GM12878 (cell line): Measurements from ENCODE around the gene DCST1. TPM values are rescaled to one million over a fixed set of nuclear protein-coding genes. Genes with fewer than 3 reads are reported as not detected.

Experiments
- ATAC-seq: fragments of 200-7000 bp; cut with Tn5 transposase; 3 replicates; pipeline ENCODE4 v1.9.1; 2020; ENCODE audit warnings: mild to moderate bottlenecking, moderate library complexity
- BruUV-seq: library from RNA; stranded (reverse); fragments of 400-500 nt; replicated peaks from 2 replicates; lab custom pipeline; 2021; lab: Mats Ljungman, UMichigan
- CTCF ChIA-PET: fragments of 300-600 bp; sonication (Branson Sonifier 250); formaldehyde crosslinking; extraction: SDS; loops from one replicate; lab custom pipeline; 2021; ENCODE audit warnings: inconsistent platforms; lab: Yijun Ruan, JAX
- POLR2A ChIA-PET: fragments of 350-600 bp; formaldehyde crosslinking; extraction: SDS; loops from one replicate; lab custom pipeline; 2021; ENCODE audit warnings: inconsistent platforms; lab: Charles Lee
- RAD21 ChIA-PET: fragments of 300-600 bp; sonication (Branson Sonifier 250); formaldehyde crosslinking; loops from one replicate; lab custom pipeline; 2023; ENCODE audit warnings: antibody characterized with exemption; ENCODE audit not compliant: unreplicated experiment; lab: Charles Lee
- SMC1A ChIA-PET: fragments of 300-600 bp; sonication (Branson Sonifier 250); formaldehyde crosslinking; loops from one replicate; lab custom pipeline; 2023; ENCODE audit not compliant: unreplicated experiment, uncharacterized antibody; lab: Charles Lee
- DNase-seq: peaks from one replicate; pipeline ENCODE4 v3.0.0-alpha.2; 2011; ENCODE audit warnings: low read depth, low spot score
- FAIRE-seq: peaks from 3 replicates; lab custom pipeline; 2011; peaks lifted over from hg19 to GRCh38; lab: Jason Lieb, UNC
- H2AFZ ChIP-seq: 2 replicates; pipeline ENCODE4 v1.6.0; 2011; ENCODE audit warnings: low read depth, low read length, control low read depth; ENCODE audit not compliant: control insufficient read depth
- H3K27ac ChIP-seq: 2 replicates; pipeline ENCODE4 v1.5.1; 2011; ENCODE audit warnings: control low read depth; ENCODE audit not compliant: control insufficient read depth, insufficient read depth
- H3K27me3 ChIP-seq, 2 experiments: replicated peaks in 1 of 2; 2 replicates each; pipeline versions ENCODE4 v1.6.0 to v1.6.1; 2011; ENCODE audit warnings: low read length in 1 of 2; ENCODE audit not compliant: control insufficient read depth in 2 of 2, insufficient read depth in 2 of 2
- H3K36me3 ChIP-seq, 2 experiments: 2 replicates each; pipeline ENCODE4 v1.5.1; 2011; ENCODE audit warnings: low read length in 1 of 2; ENCODE audit not compliant: control insufficient read depth in 2 of 2, insufficient read depth in 2 of 2
- H3K4me1 ChIP-seq: 2 replicates; pipeline ENCODE4 v1.6.1; 2011; ENCODE audit warnings: mild to moderate bottlenecking, low read length, moderate library complexity, mixed read lengths; ENCODE audit not compliant: control insufficient read depth, insufficient read depth
- H3K4me2 ChIP-seq: 2 replicates; pipeline ENCODE4 v1.6.0; 2011; ENCODE audit warnings: control low read depth; ENCODE audit not compliant: control insufficient read depth, insufficient read depth
- H3K4me3 ChIP-seq: fragments of 200-600 bp; sonication (generic); 2 replicates; pipeline ENCODE4 v1.5.1; 2016
- H3K79me2 ChIP-seq: 2 replicates; pipeline ENCODE4 v1.6.0; 2011; ENCODE audit warnings: low read length; ENCODE audit not compliant: control insufficient read depth, insufficient read depth
- H3K9ac ChIP-seq: 2 replicates; pipeline ENCODE4 v1.8.0; 2011; ENCODE audit warnings: low read length, control low read depth, mixed read lengths; ENCODE audit not compliant: control insufficient read depth, insufficient read depth
- H3K9me3 ChIP-seq: replicated peaks from 3 replicates; pipeline ENCODE4 v1.5.1; 2011; ENCODE audit warnings: mild to moderate bottlenecking, low read length; ENCODE audit not compliant: control insufficient read depth, insufficient read depth
- H4K20me1 ChIP-seq: 2 replicates; pipeline ENCODE4 v1.6.0; 2011; ENCODE audit not compliant: control insufficient read depth, insufficient read depth
- CTCF ChIP-seq, 3 experiments: IDR thresholded peaks in 2 of 3; conservative IDR thresholded peaks in 1 of 3; 2 replicates each; pipeline ENCODE4 v1.5.1; 2011; ENCODE audit warnings: low read depth in 3 of 3, low read length in 3 of 3, mild to moderate bottlenecking in 3 of 3, control low read depth in 2 of 3, moderate library complexity in 2 of 3, inconsistent platforms in 1 of 3, mixed read lengths in 1 of 3; ENCODE audit not compliant: control insufficient read depth in 2 of 3, insufficient read depth in 1 of 3; ENCODE audit errors: extremely low read depth in 1 of 3
- KDM1A ChIP-seq: fragments of 200-600 bp; sonication (generic); IDR thresholded peaks from 2 replicates; pipeline ENCODE4 v1.6.1; 2016; ENCODE audit warnings: borderline replicate concordance
- NR2C1 ChIP-seq: fragments of 450-650 bp; IDR thresholded peaks from 2 replicates; pipeline ENCODE4 v1.6.1; 2017; ENCODE audit warnings: antibody characterized with exemption, mild to moderate bottlenecking, moderate library complexity
- ZBED1 ChIP-seq: IDR thresholded peaks from 2 replicates; pipeline ENCODE4 v1.6.1; 2016; ENCODE audit warnings: borderline replicate concordance
- WGBS: methylation state at CpG from one replicate; pipeline ENCODE4 v1.1.6; 2016; ENCODE audit warnings: low lambda C conversion rate; ENCODE audit not compliant: insufficient replicate concordance, insufficient coverage; ENCODE audit errors: missing lambda C conversion rate; 5-methylcytosine and 5-hydroxymethylcytosine counted together
- in situ Hi-C: fragments of 300-500 bp; cut with MboI; formaldehyde crosslinking; loops from 9 replicates; pipeline ENCODE4 v1.14.3; 2018; ENCODE audit warnings: mixed read lengths
- intact Hi-C: fragments of 100-400 bp; cut with micrococcal nuclease; formaldehyde crosslinking; loops from one replicate; pipeline ENCODE4 v1.14.2; 2022; ENCODE audit not compliant: unreplicated experiment
- polyA plus RNA-seq, 11 experiments: library from polyadenylated mRNA; depleted of rRNA in 4 of 11; unstranded in 6 of 11; stranded (reverse) in 5 of 11; fragments of >200 nt; fragmentation: Nextera tagmentation in 4 of 11; fragmentation: Illumina TruSeq in 1 of 11; extraction: Ambion mirVana in 4 of 11; extraction: Trizol in 1 of 11; gene quantifications; 1 replicate in 1 of 11; 2 replicates in 10 of 11; pipeline versions ENCODE4 v1.2.1 to v1.2.3, GENCODE V29; 2011 to 2016; ENCODE audit warnings: inconsistent platforms in 2 of 11, missing spikeins in 2 of 11, low read depth in 1 of 11
- total RNA-seq, 4 experiments: library from RNA; depleted of rRNA in 3 of 4; stranded (reverse); fragments of >200 nt in 3 of 4; fragmentation: Illumina TruSeq in 1 of 4; extraction: Trizol in 1 of 4; gene quantifications; 2 replicates each; pipeline versions ENCODE4 v1.2.1 to v1.2.3, GENCODE V29; 2013 to 2021
- TF ChIP-seq, protein P1 (sequence below): fragments of 450-650 bp; IDR thresholded peaks from 2 replicates; pipeline ENCODE4 v1.6.1; 2017; ENCODE audit warnings: borderline replicate concordance
- TF ChIP-seq, protein P2 (sequence below): fragments of 450-650 bp; IDR thresholded peaks from 2 replicates; pipeline ENCODE4 v1.6.1; 2017; ENCODE audit warnings: mild to moderate bottlenecking, low read depth, inconsistent platforms; ENCODE audit not compliant: poor library complexity, severe bottlenecking

The DCST1 gene
- total and polyA plus RNA-seq, 10 of the 15 experiments (the other 5 are each of a cell fraction or from before 2014, with no cell fraction given), result not detected

GRCh38 chr1:154998201-154998780 lies 35.3 kb upstream of the DCST1 start:
- peak overlapping the region; percentile 89; the same call in 1 of the 2 replicates for H3K4me3 ChIP-seq

More at GRCh38 chr1:154998201-154998780, 35.3 kb upstream of the DCST1 start:
- Histone ChIP-seq H4K20me1 (no peaks in the 10 kb centered on the region), H3K4me2 (peak overlapping the region; percentile 94), H3K36me3 (no peaks in the 10 kb centered on the region), H3K9ac (no peak overlapping the region; the same call in 1 of the 2 replicates), H3K9me3 (no peaks in the 10 kb centered on the region), H3K27ac (no peak overlapping the region), H3K79me2 (peaks cover 11% of the 10 kb centered on the region), H3K4me1 (peaks cover 12% of the 10 kb centered on the region), H2AFZ (no peak overlapping the region), H3K27me3 (no peaks in the 10 kb centered on the region)
- intact Hi-C loops, result loop anchor here (2.0 kb wide), 1 partner anchor 15 kb away; the partner anchor contains the start of gene FLAD1
- FAIRE-seq (peak; percentile 56), ATAC-seq (no peak), DNase-seq (no peak)
- ChIA-PET SMC1A (interaction anchor here (0.6 to 8.1 kb wide), 9 partner anchors 10 to 46 kb away, joined by 3 to 69 read pairs (median 5); partner anchors contain the start of genes CKS1B, FLAD1, PYGO2 and SHC1), RAD21 (interaction anchor here (0.7 to 3.0 kb wide), 19 partner anchors 14 to 519 kb away, joined by 3 to 24 read pairs (median 4); partner anchors contain the start of genes ADAM15, FLAD1, PBXIP1 and PMVK), POLR2A (interaction anchor here (0.6 to 3.4 kb wide), 11 partner anchors 14 to 442 kb away, joined by 3 to 36 read pairs (median 5); partner anchors contain the start of genes CKS1B, FLAD1, PBXIP1 and PYGO2), CTCF (interaction anchor here (0.6 to 11.0 kb wide), 26 partner anchors 9 to 777 kb away, joined by 3 to 226 read pairs (median 4); partner anchors contain the start of genes CKS1B, FLAD1, KCNN3 and KRTCAP2)
- in situ Hi-C loops, result no loop called here
- TF ChIP-seq, protein P1, sequence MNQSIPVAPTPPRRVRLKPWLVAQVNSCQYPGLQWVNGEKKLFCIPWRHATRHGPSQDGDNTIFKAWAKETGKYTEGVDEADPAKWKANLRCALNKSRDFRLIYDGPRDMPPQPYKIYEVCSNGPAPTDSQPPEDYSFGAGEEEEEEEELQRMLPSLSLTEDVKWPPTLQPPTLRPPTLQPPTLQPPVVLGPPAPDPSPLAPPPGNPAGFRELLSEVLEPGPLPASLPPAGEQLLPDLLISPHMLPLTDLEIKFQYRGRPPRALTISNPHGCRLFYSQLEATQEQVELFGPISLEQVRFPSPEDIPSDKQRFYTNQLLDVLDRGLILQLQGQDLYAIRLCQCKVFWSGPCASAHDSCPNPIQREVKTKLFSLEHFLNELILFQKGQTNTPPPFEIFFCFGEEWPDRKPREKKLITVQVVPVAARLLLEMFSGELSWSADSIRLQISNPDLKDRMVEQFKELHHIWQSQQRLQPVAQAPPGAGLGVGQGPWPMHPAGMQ, result no peak
- no peak for TF ChIP-seq ZBED1
- TF ChIP-seq KDM1A, result no peak
- no peak for TF ChIP-seq NR2C1
- TF ChIP-seq CTCF (IDR thresholded peaks at IDR 0.05 in 2 of 3, conservative IDR thresholded peaks at IDR 0.05 in 1 of 3; ENCODE audit: control insufficient read depth in 2 of 3, extremely low read depth in 1 of 3, insufficient read depth in 1 of 3, low read depth in 3 of 3, low read length in 3 of 3), result peak in 2 of 3 experiments; percentile 19; a peak in 3 of 6 replicates
- TF ChIP-seq, protein P2, sequence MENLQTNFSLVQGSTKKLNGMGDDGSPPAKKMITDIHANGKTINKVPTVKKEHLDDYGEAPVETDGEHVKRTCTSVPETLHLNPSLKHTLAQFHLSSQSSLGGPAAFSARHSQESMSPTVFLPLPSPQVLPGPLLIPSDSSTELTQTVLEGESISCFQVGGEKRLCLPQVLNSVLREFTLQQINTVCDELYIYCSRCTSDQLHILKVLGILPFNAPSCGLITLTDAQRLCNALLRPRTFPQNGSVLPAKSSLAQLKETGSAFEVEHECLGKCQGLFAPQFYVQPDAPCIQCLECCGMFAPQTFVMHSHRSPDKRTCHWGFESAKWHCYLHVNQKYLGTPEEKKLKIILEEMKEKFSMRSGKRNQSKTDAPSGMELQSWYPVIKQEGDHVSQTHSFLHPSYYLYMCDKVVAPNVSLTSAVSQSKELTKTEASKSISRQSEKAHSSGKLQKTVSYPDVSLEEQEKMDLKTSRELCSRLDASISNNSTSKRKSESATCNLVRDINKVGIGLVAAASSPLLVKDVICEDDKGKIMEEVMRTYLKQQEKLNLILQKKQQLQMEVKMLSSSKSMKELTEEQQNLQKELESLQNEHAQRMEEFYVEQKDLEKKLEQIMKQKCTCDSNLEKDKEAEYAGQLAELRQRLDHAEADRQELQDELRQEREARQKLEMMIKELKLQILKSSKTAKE, result no peak
- 85% methylated on average over 15 of the region's 16 CpGs for WGBS
- BruUV-seq, result no TSS peak
